Neural progenitor cell (in vitro differentiated cells): Measurements from ENCODE around the gene SDHC. TPM values are rescaled to one million over a fixed set of nuclear protein-coding genes. Genes with fewer than 3 reads are reported as not detected.

Source experiments
- DNase-seq: peaks from one replicate; pipeline ENCODE4 v3.0.0-alpha.2; 2016; ENCODE audit warnings: low spot score
- H2AFZ ChIP-seq: fragments of 200-600 bp; sonication (generic); replicated peaks from 2 replicates; pipeline ENCODE4 v1.6.1; 2016; ENCODE audit warnings: antibody characterized with exemption
- H3F3A ChIP-seq: fragments of 200-600 bp; sonication (generic); 2 replicates; pipeline ENCODE4 v1.6.1; 2016; ENCODE audit warnings: antibody characterized with exemption, low read depth
- H3K27ac ChIP-seq: fragments of 200-600 bp; sonication (generic); 2 replicates; pipeline ENCODE4 v1.5.1; 2016; ENCODE audit warnings: mild to moderate bottlenecking
- H3K27me3 ChIP-seq: fragments of 200-600 bp; sonication (generic); 2 replicates; pipeline ENCODE4 v1.6.1; 2016; ENCODE audit warnings: mild to moderate bottlenecking, moderate library complexity
- H3K36me3 ChIP-seq: fragments of 200-600 bp; sonication (generic); 2 replicates; pipeline ENCODE4 v1.5.1; 2016
- H3K4me1 ChIP-seq: fragments of 200-600 bp; sonication (generic); 2 replicates; pipeline ENCODE4 v1.6.1; 2016; ENCODE audit warnings: mixed run types
- H3K4me2 ChIP-seq: fragments of 200-600 bp; sonication (generic); 2 replicates; pipeline ENCODE4 v1.6.1; 2016
- H3K4me3 ChIP-seq: fragments of 200-600 bp; sonication (generic); 2 replicates; pipeline ENCODE4 v1.5.1; 2016
- H3K79me2 ChIP-seq: fragments of 200-600 bp; sonication (generic); 2 replicates; pipeline ENCODE4 v1.6.1; 2016; ENCODE audit warnings: low read depth
- H3K9ac ChIP-seq: fragments of 200-600 bp; sonication (generic); 2 replicates; pipeline ENCODE4 v1.6.1; 2016
- H3K9me3 ChIP-seq: fragments of 200-600 bp; sonication (generic); 2 replicates; pipeline ENCODE4 v1.5.1; 2016; ENCODE audit warnings: low read depth
- H4K20me1 ChIP-seq: fragments of 200-600 bp; sonication (generic); 2 replicates; pipeline ENCODE4 v1.6.1; 2016; ENCODE audit warnings: low read depth
- H3K27ac Mint-ChIP-seq: 3 replicates; pipeline ENCODE4 v1.8.0; 2021; ENCODE audit warnings: mixed read lengths
- H3K27me3 Mint-ChIP-seq: 2 replicates; pipeline ENCODE4 v1.8.0; 2022; ENCODE audit warnings: low read depth, mild to moderate bottlenecking, inconsistent platforms, moderate library complexity, mixed read lengths; ENCODE audit not compliant: insufficient read depth
- H3K36me3 Mint-ChIP-seq: 3 replicates; pipeline ENCODE4 v1.8.0; 2021; ENCODE audit warnings: mixed read lengths
- H3K4me1 Mint-ChIP-seq: 3 replicates; pipeline ENCODE4 v1.8.0; 2021; ENCODE audit warnings: mixed read lengths
- H3K4me3 Mint-ChIP-seq: 3 replicates; pipeline ENCODE4 v1.8.0; 2021; ENCODE audit warnings: mild to moderate bottlenecking, moderate library complexity, mixed read lengths
- H3K9me3 Mint-ChIP-seq: 3 replicates; pipeline ENCODE4 v1.8.0; 2020; ENCODE audit warnings: mixed read lengths
- CTCF ChIP-seq: fragments of 200-600 bp; sonication (generic); IDR thresholded peaks from 2 replicates; pipeline ENCODE4 v1.5.1; 2017; ENCODE audit warnings: antibody characterized with exemption, mild to moderate bottlenecking
- EZH2 ChIP-seq: fragments of 200-600 bp; sonication (generic); IDR thresholded peaks from 2 replicates; pipeline ENCODE4 v1.6.1; 2017; ENCODE audit warnings: antibody characterized with exemption, mild to moderate bottlenecking, moderate library complexity
- EZH2phosphoT487 ChIP-seq: fragments of 200-600 bp; sonication (generic); IDR thresholded peaks from 2 replicates; pipeline ENCODE4 v1.6.1; 2017; ENCODE audit warnings: antibody characterized with exemption
- total RNA-seq: library from RNA; depleted of rRNA; stranded (reverse); fragments of >200 nt; gene quantifications from 2 replicates; pipeline ENCODE4 v1.2.3, GENCODE V29; 2015; ENCODE audit warnings: low replicate concordance

Gene SDHC
- total RNA-seq, 1 donor from 2014 or later, result 61.2 TPM

DNA sequence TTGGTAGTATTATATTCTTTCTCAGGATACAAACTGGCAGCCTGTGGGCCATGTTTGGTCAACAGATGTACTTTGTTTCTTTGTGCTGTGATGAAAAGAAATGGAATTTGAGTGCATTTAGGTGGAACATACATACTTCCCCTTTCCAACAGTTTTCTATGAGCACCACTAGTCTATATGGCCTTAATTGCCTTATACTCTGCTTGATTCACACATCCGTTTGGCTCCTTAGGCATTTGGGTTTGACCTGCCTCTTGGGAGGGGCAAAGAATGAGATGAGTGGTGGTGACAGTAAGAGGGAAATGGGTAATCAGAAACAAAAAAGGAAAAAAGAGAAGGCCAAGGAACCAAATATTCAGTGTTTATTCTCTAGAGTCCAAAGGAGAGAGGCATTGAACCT lies 36.5 kb downstream of the SDHC start:
- no peak overlapping the region for H3K27ac ChIP-seq
- no peak for TF ChIP-seq EZH2phosphoT487
- TF ChIP-seq CTCF, result no peak
- H3K36me3 ChIP-seq, result no peaks in the 10 kb centered on the region
- H3K27me3 ChIP-seq, result no peaks in the 10 kb centered on the region
- Mint-ChIP-seq H3K9me3 (no peaks in the 10 kb centered on the region), H3K27me3 (no peaks in the 10 kb centered on the region), H3K4me1 (no peaks in the 10 kb centered on the region), H3K36me3 (peaks cover 3% of the 10 kb centered on the region), H3K27ac (no peak overlapping the region), H3K4me3 (no peak overlapping the region)
- H3K4me2 ChIP-seq, result no peak overlapping the region
- DNase-seq, result no peak
- no peaks in the 10 kb centered on the region for H3K79me2 ChIP-seq
- H3K9me3 ChIP-seq, result no peaks in the 10 kb centered on the region
- H3K4me3 ChIP-seq, result no peak overlapping the region
- H3K4me1 ChIP-seq, result no peaks in the 10 kb centered on the region
- H3K9ac ChIP-seq, result no peak overlapping the region
- no peaks in the 10 kb centered on the region for H4K20me1 ChIP-seq
- no peak overlapping the region for H2AFZ ChIP-seq
- no peaks in the 10 kb centered on the region for H3F3A ChIP-seq

GRCh38 chr1:161351482-161351881 lies 37.3 kb downstream of the SDHC start:
- Histone ChIP-seq H3K9me3 (no peaks in the 10 kb centered on the region), H3F3A (no peaks in the 10 kb centered on the region), H3K4me3 (no peak overlapping the region), H3K79me2 (no peaks in the 10 kb centered on the region), H3K36me3 (no peaks in the 10 kb centered on the region), H3K4me1 (no peaks in the 10 kb centered on the region), H3K4me2 (no peak overlapping the region), H3K9ac (no peak overlapping the region), H2AFZ (no peak overlapping the region), H3K27ac (no peak overlapping the region), H3K27me3 (no peaks in the 10 kb centered on the region), H4K20me1 (no peaks in the 10 kb centered on the region)
- H3K27me3 Mint-ChIP-seq, result no peaks in the 10 kb centered on the region
- no peak for DNase-seq
- H3K36me3 Mint-ChIP-seq, result peaks cover 5% of the 10 kb centered on the region
- no peak overlapping the region for H3K4me3 Mint-ChIP-seq
- no peak for TF ChIP-seq EZH2phosphoT487
- no peak for TF ChIP-seq EZH2
- no peak for TF ChIP-seq CTCF
- H3K4me1 Mint-ChIP-seq, result no peaks in the 10 kb centered on the region
- no peaks in the 10 kb centered on the region for H3K9me3 Mint-ChIP-seq
- no peak overlapping the region for H3K27ac Mint-ChIP-seq

GRCh38 chr1:161357073-161357472 lies 42.9 kb downstream of the SDHC start:
- no peaks in the 10 kb centered on the region for H3K9me3 Mint-ChIP-seq
- H4K20me1 ChIP-seq, result no peaks in the 10 kb centered on the region
- no peaks in the 10 kb centered on the region for H3K36me3 ChIP-seq
- TF ChIP-seq EZH2phosphoT487, result no peak
- no peak for TF ChIP-seq CTCF
- TF ChIP-seq EZH2, result no peak
- no peak overlapping the region for H3K27ac ChIP-seq
- peaks cover 5% of the 10 kb centered on the region for H3K36me3 Mint-ChIP-seq
- no peak overlapping the region for H3K27ac Mint-ChIP-seq
- H3K4me1 Mint-ChIP-seq, result no peaks in the 10 kb centered on the region
- no peak overlapping the region for H3K9ac ChIP-seq
- no peaks in the 10 kb centered on the region for H3F3A ChIP-seq
- no peaks in the 10 kb centered on the region for H3K27me3 Mint-ChIP-seq
- no peak overlapping the region for H3K4me2 ChIP-seq
- no peaks in the 10 kb centered on the region for H3K4me1 ChIP-seq
- H2AFZ ChIP-seq, result no peak overlapping the region
- DNase-seq, result no peak
- no peaks in the 10 kb centered on the region for H3K9me3 ChIP-seq
- H3K27me3 ChIP-seq, result no peaks in the 10 kb centered on the region
- no peak overlapping the region for H3K4me3 ChIP-seq
- no peaks in the 10 kb centered on the region for H3K79me2 ChIP-seq
- H3K4me3 Mint-ChIP-seq, result no peak overlapping the region

DNA sequence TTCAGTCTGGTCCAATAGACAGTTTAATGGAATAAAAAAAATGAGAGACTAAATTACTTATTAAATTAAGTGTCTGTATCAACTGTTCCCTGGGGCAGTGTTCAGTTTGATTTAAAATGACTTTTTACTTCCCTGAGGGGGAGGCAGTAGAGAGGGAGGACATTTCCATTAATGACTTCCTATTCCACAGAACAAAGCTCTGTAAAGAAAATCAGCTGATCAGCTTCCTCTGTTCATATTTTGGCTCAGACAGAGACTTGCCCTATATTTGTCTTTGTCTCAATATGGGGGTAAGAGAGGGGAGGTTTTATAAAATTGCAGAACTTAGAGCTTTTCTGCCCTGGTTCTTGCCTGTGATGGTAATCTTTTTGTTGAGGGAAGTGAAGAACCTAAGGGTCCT lies 45.1 kb downstream of the SDHC start:
- Histone ChIP-seq H3K79me2 (no peaks in the 10 kb centered on the region), H3K9me3 (no peaks in the 10 kb centered on the region), H3K4me1 (no peaks in the 10 kb centered on the region), H3K27me3 (no peaks in the 10 kb centered on the region), H3K36me3 (no peaks in the 10 kb centered on the region), H3K9ac (no peak overlapping the region), H3F3A (no peaks in the 10 kb centered on the region), H3K27ac (no peak overlapping the region), H2AFZ (no peak overlapping the region), H3K4me3 (no peak overlapping the region), H3K4me2 (no peak overlapping the region), H4K20me1 (no peaks in the 10 kb centered on the region)
- no peak overlapping the region for H3K4me3 Mint-ChIP-seq
- H3K27ac Mint-ChIP-seq, result no peak overlapping the region
- DNase-seq, result no peak
- no peak for TF ChIP-seq CTCF
- TF ChIP-seq EZH2phosphoT487, result no peak
- TF ChIP-seq EZH2, result no peak
- H3K36me3 Mint-ChIP-seq, result peaks cover 16% of the 10 kb centered on the region
- no peaks in the 10 kb centered on the region for H3K27me3 Mint-ChIP-seq
- H3K9me3 Mint-ChIP-seq, result no peaks in the 10 kb centered on the region
- H3K4me1 Mint-ChIP-seq, result no peaks in the 10 kb centered on the region
